H1 (cell line): ENCODE data around the gene SMC6. TPM values are rescaled to one million over a fixed set of nuclear protein-coding genes. Genes with fewer than 3 reads are reported as not detected.

Experiments
- E2F6 ChIP-seq: IDR thresholded peaks from 2 replicates; pipeline ENCODE4 v1.6.1; 2012; ENCODE audit warnings: inconsistent platforms
- EP300 ChIP-seq, 2 experiments: IDR thresholded peaks; 1 replicate in 1 of 2; 2 replicates in 1 of 2; pipeline ENCODE4 v1.6.1; 2011 to 2012; ENCODE audit warnings: low read depth in 2 of 2, low read length in 2 of 2, mild to moderate bottlenecking in 2 of 2, borderline replicate concordance in 1 of 2, inconsistent platforms in 1 of 2, moderate library complexity in 1 of 2
- GABPA ChIP-seq: IDR thresholded peaks from 2 replicates; pipeline ENCODE4 v1.6.1; 2011; ENCODE audit warnings: mild to moderate bottlenecking, low read length, moderate library complexity, borderline replicate concordance; ENCODE audit not compliant: insufficient read depth
- HDAC6 ChIP-seq: IDR thresholded peaks from one replicate; pipeline ENCODE4 v1.7.1; 2012; ENCODE audit warnings: low read depth, mild to moderate bottlenecking, inconsistent platforms, low read length, moderate library complexity
- RNF2 ChIP-seq: fragments of 200-900, 300-1000 bp; sonication (generic); IDR thresholded peaks from 2 replicates; pipeline ENCODE4 v1.7.1; 2016; ENCODE audit warnings: borderline replicate concordance, low read depth, mild to moderate bottlenecking, antibody characterized with exemption, low read length; ENCODE audit not compliant: poor library complexity, severe bottlenecking; ENCODE audit errors: missing control alignments
- SIX5 ChIP-seq: IDR thresholded peaks from 2 replicates; pipeline ENCODE4 v1.6.1; 2011; ENCODE audit warnings: mild to moderate bottlenecking, low read depth, low read length
- SP1 ChIP-seq: IDR thresholded peaks from 2 replicates; pipeline ENCODE4 v1.6.1; 2011; ENCODE audit warnings: low read depth, low read length
- SP4 ChIP-seq: IDR thresholded peaks from 2 replicates; pipeline ENCODE4 v1.6.1; 2012; ENCODE audit warnings: low read length, inconsistent platforms
- TAF1 ChIP-seq: IDR thresholded peaks from 2 replicates; pipeline ENCODE4 v1.6.1; 2011; ENCODE audit warnings: mild to moderate bottlenecking, low read depth, low read length
- polyA plus RNA-seq, 7 experiments: library from polyadenylated mRNA; depleted of rRNA in 3 of 7; stranded (reverse) in 5 of 7; unstranded in 2 of 7; fragments of >200 nt in 5 of 7; fragments of 200-250 nt in 2 of 7; gene quantifications; 1 replicate in 5 of 7; 2 replicates in 1 of 7; 4 replicates in 1 of 7; pipeline versions ENCODE4 v1.2.1 to v1.2.3, GENCODE V29; 2011 to 2013; ENCODE audit warnings: missing spikeins in 2 of 7, mixed read lengths in 2 of 7
- total RNA-seq: library from RNA; stranded (reverse); fragmentation: NEBNext Ultra II Directional; extraction: Animal tissue kit (Norgen Biotek cat#: 25700); gene quantifications from 2 replicates; pipeline ENCODE4 v1.2.1, GENCODE V29; 2021

Gene SMC6
- total and polyA plus RNA-seq, 2 of the 8 experiments (the other 6 are each of a cell fraction or from before 2014, with no cell fraction given): 9.7 to 49.5 TPM

GRCh38 chr2:17706845-17707244, 46.8 kb downstream of the SMC6 start (continued):
- no peak for TF ChIP-seq E2F6
- no peak for TF ChIP-seq SIX5
- no peak for TF ChIP-seq SP4
- no peak for TF ChIP-seq RNF2
- no peak for TF ChIP-seq SP1
- TF ChIP-seq HDAC6: no peak
- no peak for TF ChIP-seq TAF1
- TF ChIP-seq EP300 (IDR thresholded peaks at IDR 0.05; ENCODE audit: borderline replicate concordance in 1 of 2, low read depth in 2 of 2, low read length in 2 of 2): no peak
- no peak for TF ChIP-seq GABPA
- TF ChIP-seq, all 59 proteins: peak for 0
